Immature natural killer cell (primary cell): Measurements from ENCODE around the gene ENTREP1. TPM values are rescaled to one million over a fixed set of nuclear protein-coding genes. Genes with fewer than 3 reads are reported as not detected.
"Not testable (repeated sequence)": the region's sequence is repeated elsewhere in the genome, so short reads cannot be mapped to it uniquely, and the experiment has no call there.

Experiments used
- DNase-seq, 3 donors: peaks; one replicate each; pipeline ENCODE4 v3.0.0; 2022; ENCODE audit warnings: mixed read lengths in 1 of 3
- H3K27ac Mint-ChIP-seq, 6 donors: one replicate each; pipeline ENCODE4 v1.8.0; 2020; ENCODE audit warnings: mixed read lengths in 6 of 6, mild to moderate bottlenecking in 5 of 6, inconsistent platforms in 4 of 6, moderate library complexity in 3 of 6
- H3K27me3 Mint-ChIP-seq, 3 donors: one replicate each; pipeline ENCODE4 v1.8.0; 2020 to 2021; ENCODE audit warnings: low read depth in 3 of 3, mild to moderate bottlenecking in 3 of 3, mixed read lengths in 3 of 3, moderate library complexity in 3 of 3, inconsistent platforms in 1 of 3
- H3K36me3 Mint-ChIP-seq, 3 donors: one replicate each; pipeline ENCODE4 v1.8.0; 2020; ENCODE audit warnings: mixed read lengths in 3 of 3, inconsistent platforms in 2 of 3, mild to moderate bottlenecking in 2 of 3
- H3K4me1 Mint-ChIP-seq, 2 donors: one replicate each; pipeline ENCODE4 v1.8.0; 2020; ENCODE audit warnings: inconsistent platforms in 2 of 2, mild to moderate bottlenecking in 2 of 2, mixed read lengths in 2 of 2, moderate library complexity in 1 of 2
- H3K4me3 Mint-ChIP-seq, 5 donors: one replicate each; pipeline ENCODE4 v1.8.0; 2020; ENCODE audit warnings: mild to moderate bottlenecking in 5 of 5, mixed read lengths in 5 of 5, inconsistent platforms in 3 of 5, moderate library complexity in 3 of 5
- H3K9me3 Mint-ChIP-seq, 6 donors: one replicate each; pipeline ENCODE4 v1.8.0; 2020; ENCODE audit warnings: mild to moderate bottlenecking in 6 of 6, mixed read lengths in 6 of 6, inconsistent platforms in 4 of 6, moderate library complexity in 3 of 6
- polyA plus RNA-seq, 3 donors: library from polyadenylated mRNA; unstranded; fragments of 300-500 nt; fragmentation: Illumina TruSeq; gene quantifications; one replicate each; pipeline ENCODE4 v1.2.3, GENCODE V29; 2021

Gene ENTREP1
- polyA plus RNA-seq: not detected

- no peak for DNase-seq
- peaks cover 9 to 16% (median 10%) of the 10 kb centered on the region in 3 donors for H3K27me3 Mint-ChIP-seq
- peaks cover 3 to 7% of the 10 kb centered on the region in 2 donors for H3K4me1 Mint-ChIP-seq
- no peak within 1 kb of the TSS for H3K27ac Mint-ChIP-seq
- H3K4me3 Mint-ChIP-seq: peak within 1 kb of the TSS in 1 of 5 donors; percentile 33
- peaks cover 0 to 7% (median 0%) of the 10 kb centered on the region in 6 donors for H3K9me3 Mint-ChIP-seq
- no peaks in the 10 kb centered on the region for H3K36me3 Mint-ChIP-seq
These were observed at the start of gene ENTREP1 for GRCh38 chr9:69324549-69325401. Gene ENTREP1, plus strand, starts transcription at chr9:69325215. Its CDS starts 95 bp downstream, at chr9:69325310.

- no peak overlapping the region for H3K27ac Mint-ChIP-seq
- H3K27me3 Mint-ChIP-seq: peaks cover 1 to 2% (median 2%) of the 10 kb centered on the region in 3 donors
- H3K4me3 Mint-ChIP-seq: no peak overlapping the region
- peaks cover 0 to 10% (median 1%) of the 10 kb centered on the region in 6 donors for H3K9me3 Mint-ChIP-seq
- no peaks in the 10 kb centered on the region for H3K36me3 Mint-ChIP-seq
- no peaks in the 10 kb centered on the region for H3K4me1 Mint-ChIP-seq
- no peak for DNase-seq
These were observed 48.2 kb upstream of the ENTREP1 start for GRCh38 chr9:69276775-69277174.

GRCh38 chr9:69279084-69279731, 45.8 kb upstream of the ENTREP1 start:
- Mint-ChIP-seq H3K4me3 (no peak overlapping the region), H3K27ac (peak overlapping the region in 1 of 6 donors; percentile 28), H3K36me3 (no peaks in the 10 kb centered on the region), H3K9me3 (peaks cover 0 to 9% (median 3%) of the 10 kb centered on the region in 6 donors), H3K4me1 (no peaks in the 10 kb centered on the region), H3K27me3 (peaks cover 1 to 2% (median 2%) of the 10 kb centered on the region in 3 donors)
- no peak for DNase-seq

- Mint-ChIP-seq H3K27me3 (peaks cover 0 to 2% (median 1%) of the 10 kb centered on the region in 3 donors), H3K4me1 (no peaks in the 10 kb centered on the region), H3K27ac (no peak overlapping the region), H3K4me3 (no peak overlapping the region), H3K9me3 (peaks cover 0 to 6% (median 3%) of the 10 kb centered on the region in 6 donors), H3K36me3 (no peaks in the 10 kb centered on the region)
- no peak for DNase-seq
These were observed 45.3 kb upstream of the ENTREP1 start for GRCh38 chr9:69279733-69280132.

- Mint-ChIP-seq H3K36me3 (no peaks in the 10 kb centered on the region), H3K4me1 (no peaks in the 10 kb centered on the region), H3K4me3 (no peak overlapping the region), H3K9me3 (peaks cover 0 to 6% (median 2%) of the 10 kb centered on the region in 6 donors), H3K27me3 (peaks cover 1 to 8% (median 5%) of the 10 kb centered on the region in 3 donors), H3K27ac (no peak overlapping the region)
- DNase-seq: no peak
These were observed 42.0 kb upstream of the ENTREP1 start for GRCh38 chr9:69283003-69283402.

GRCh38 chr9:69292078-69292477, 32.9 kb upstream of the ENTREP1 start:
- H3K36me3 Mint-ChIP-seq: no peaks in the 10 kb centered on the region

GRCh38 chr9:69293156-69293555, 31.9 kb upstream of the ENTREP1 start:
- Mint-ChIP-seq H3K4me3 (no peak overlapping the region), H3K36me3 (no peaks in the 10 kb centered on the region), H3K27ac (no peak overlapping the region), H3K9me3 (peaks cover 0 to 4% (median 0%) of the 10 kb centered on the region in 6 donors), H3K4me1 (no peaks in the 10 kb centered on the region), H3K27me3 (peaks cover 0 to 3% (median 2%) of the 10 kb centered on the region in 3 donors)
- DNase-seq: no peak

More at GRCh38 chr9:69292078-69292477, 32.9 kb upstream of the ENTREP1 start:
- Mint-ChIP-seq H3K27me3 (peaks cover 2 to 3% (median 2%) of the 10 kb centered on the region in 3 donors), H3K9me3 (peaks cover 0 to 4% (median 0%) of the 10 kb centered on the region in 6 donors), H3K4me1 (no peaks in the 10 kb centered on the region), H3K27ac (no peak overlapping the region), H3K4me3 (no peak overlapping the region)
- no peak for DNase-seq

- Mint-ChIP-seq H3K9me3 (no peaks in the 10 kb centered on the region), H3K4me1 (no peaks in the 10 kb centered on the region), H3K27me3 (peaks cover 0 to 6% (median 2%) of the 10 kb centered on the region in 3 donors), H3K27ac (no peak overlapping the region), H3K36me3 (no peaks in the 10 kb centered on the region), H3K4me3 (no peak overlapping the region)
- DNase-seq: no peak
These were observed 29.0 kb upstream of the ENTREP1 start for GRCh38 chr9:69295872-69296552.

- H3K27ac Mint-ChIP-seq: no peak overlapping the region
- H3K9me3 Mint-ChIP-seq: no peaks in the 10 kb centered on the region
- H3K4me1 Mint-ChIP-seq: no peaks in the 10 kb centered on the region
- DNase-seq: no peak
- H3K27me3 Mint-ChIP-seq: peaks cover 0 to 6% (median 0%) of the 10 kb centered on the region in 3 donors
- no peaks in the 10 kb centered on the region for H3K36me3 Mint-ChIP-seq
- H3K4me3 Mint-ChIP-seq: no peak overlapping the region
These were observed 27.6 kb upstream of the ENTREP1 start for GRCh38 chr9:69297300-69297980.

GRCh38 chr9:69299315-69299714, 25.7 kb upstream of the ENTREP1 start:
- DNase-seq: no peak
- no peak overlapping the region for H3K4me3 Mint-ChIP-seq
- peaks cover 0 to 6% (median 3%) of the 10 kb centered on the region in 3 donors for H3K27me3 Mint-ChIP-seq
- H3K27ac Mint-ChIP-seq: no peak overlapping the region
- H3K4me1 Mint-ChIP-seq: no peaks in the 10 kb centered on the region
- no peaks in the 10 kb centered on the region for H3K9me3 Mint-ChIP-seq
- no peaks in the 10 kb centered on the region for H3K36me3 Mint-ChIP-seq

GRCh38 chr9:69299826-69300225, 25.2 kb upstream of the ENTREP1 start:
- Mint-ChIP-seq H3K4me1 (no peaks in the 10 kb centered on the region), H3K9me3 (no peaks in the 10 kb centered on the region), H3K27me3 (peaks cover 0 to 5% (median 3%) of the 10 kb centered on the region in 3 donors), H3K27ac (no peak overlapping the region), H3K4me3 (no peak overlapping the region), H3K36me3 (no peaks in the 10 kb centered on the region)
- DNase-seq: no peak

GRCh38 chr9:69303331-69303730, 21.7 kb upstream of the ENTREP1 start:
- no peaks in the 10 kb centered on the region for H3K9me3 Mint-ChIP-seq
- no peak for DNase-seq
- no peak overlapping the region for H3K27ac Mint-ChIP-seq
- H3K36me3 Mint-ChIP-seq: no peaks in the 10 kb centered on the region
- H3K27me3 Mint-ChIP-seq: peaks cover 0 to 8% (median 3%) of the 10 kb centered on the region in 3 donors
- H3K4me1 Mint-ChIP-seq: no peaks in the 10 kb centered on the region
- no peak overlapping the region for H3K4me3 Mint-ChIP-seq

GRCh38 chr9:69306895-69307445, 18.0 kb upstream of the ENTREP1 start:
- not testable (repeated sequence) for H3K36me3 Mint-ChIP-seq, H3K9me3 Mint-ChIP-seq, H3K4me3 Mint-ChIP-seq, H3K27ac Mint-ChIP-seq, H3K4me1 Mint-ChIP-seq, DNase-seq
- peaks cover 0 to 10% (median 7%) of the 10 kb centered on the region in 3 donors for H3K27me3 Mint-ChIP-seq
